22Rv1 (cell line): ENCODE results near the gene KRT6C.

ENCODE experiments used
- CTCF ChIP-seq: fragments of 450-650 bp; IDR thresholded peaks from 2 replicates; pipeline ENCODE4 v1.5.1; 2017; ENCODE audit warnings: mild to moderate bottlenecking
- ZFX ChIP-seq: fragments of 450-650 bp; IDR thresholded peaks from 2 replicates; pipeline ENCODE4 v1.6.1; 2017; ENCODE audit warnings: antibody characterized with exemption, borderline replicate concordance

DNA sequence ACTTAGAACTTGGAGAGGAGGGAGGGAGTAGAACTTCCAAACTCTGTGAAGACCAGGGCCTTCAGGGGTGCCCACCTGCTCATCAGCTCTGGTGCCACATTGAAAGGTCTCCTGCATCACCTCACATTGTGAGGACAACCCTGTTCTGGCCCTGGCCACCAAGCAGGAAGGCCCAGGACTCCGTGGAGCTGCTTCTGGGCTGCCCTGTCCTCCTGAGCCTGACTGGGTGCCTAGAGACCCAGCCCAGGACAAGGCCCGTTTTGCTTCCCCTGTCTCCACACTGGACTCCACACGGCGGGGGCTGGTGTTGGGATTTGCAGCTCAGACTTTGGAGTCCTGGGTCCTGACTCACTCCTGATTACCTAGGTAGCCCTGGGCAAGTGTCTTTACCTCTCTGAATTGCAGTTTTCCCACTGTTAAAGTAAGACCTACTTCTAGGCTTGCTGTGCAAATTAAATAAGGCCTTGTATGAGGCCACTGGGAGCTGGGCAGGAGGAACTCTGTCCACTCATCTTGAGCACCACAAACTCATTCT is 55.0 kb downstream of the KRT6C start:
- TF ChIP-seq CTCF (no peak), ZFX (no peak)
